ENCODE data around the gene FAM234B. TPM values are rescaled to one million over a fixed set of nuclear protein-coding genes. Genes with fewer than 3 reads are reported as not detected.

The FAM234B gene
- total RNA-seq, 1 experiment from 2014 or later = 2.7 TPM

GRCh38 chr12:13101821-13102375 is 57.7 kb downstream of the FAM234B start:
- Mint-ChIP-seq H3K4me3 (ENCODE audit: low read depth, unreplicated experiment) (peak overlapping the region; percentile 77), H3K27me3 (ENCODE audit: unreplicated experiment) (no peaks in the 10 kb centered on the region), H3K27ac (ENCODE audit: unreplicated experiment) (peak overlapping the region; percentile 96), H3K4me1 (ENCODE audit: low read depth, unreplicated experiment) (peaks cover 55% of the 10 kb centered on the region), H3K9me3 (ENCODE audit: low read depth, unreplicated experiment) (no peaks in the 10 kb centered on the region), H3K36me3 (ENCODE audit: insufficient read depth, unreplicated experiment) (peaks cover 33% of the 10 kb centered on the region)
- intact Hi-C loops (cut with micrococcal nuclease; ENCODE audit: unreplicated experiment) = loop anchor here (1.0 kb wide), 1 partner anchor 70 kb away; no protein-coding TSS in a partner anchor
- DNase-seq = peak; percentile 34
- TF ChIP-seq CTCF (IDR thresholded peaks at IDR 0.05; ENCODE audit: unreplicated experiment) = no peak
- TSS peak; percentile 54 for BruUV-seq (replicated peaks)
- CTCF ChIA-PET = interaction anchor here (2.5 kb wide), 1 partner anchor 94 kb away, joined by 14 read pairs; the partner anchor contains the start of gene EMP1

- H3K27me3 Mint-ChIP-seq (ENCODE audit: unreplicated experiment) = no peaks in the 10 kb centered on the region
- H3K9me3 Mint-ChIP-seq (ENCODE audit: low read depth, unreplicated experiment) = no peaks in the 10 kb centered on the region
- BruUV-seq (replicated peaks) = no TSS peak
- H3K4me1 Mint-ChIP-seq (ENCODE audit: low read depth, unreplicated experiment) = peaks cover 48% of the 10 kb centered on the region
- intact Hi-C loops (cut with micrococcal nuclease; ENCODE audit: unreplicated experiment) = no loop called here
- TF ChIP-seq CTCF (IDR thresholded peaks at IDR 0.05; ENCODE audit: unreplicated experiment) = no peak
- no peak for DNase-seq
- H3K27ac Mint-ChIP-seq (ENCODE audit: unreplicated experiment) = peak overlapping the region; percentile 96
- CTCF ChIA-PET = interaction anchor here (0.9 to 2.5 kb wide), 2 partner anchors 93 to 94 kb away, joined by 3 to 14 read pairs; partner anchors contain the start of gene EMP1
- H3K4me3 Mint-ChIP-seq (ENCODE audit: low read depth, unreplicated experiment) = peak overlapping the region; percentile 77
- H3K36me3 Mint-ChIP-seq (ENCODE audit: insufficient read depth, unreplicated experiment) = peaks cover 33% of the 10 kb centered on the region
Measured at GRCh38 chr12:13102461-13103195, 58.4 kb downstream of the FAM234B start.

GRCh38 chr12:13103391-13104033 is 59.3 kb downstream of the FAM234B start, which contains the start of gene GSG1:
GSG1 (minus strand) TSS chr12:13103667; CDS start chr12:13103512, 155 bp downstream.
- intact Hi-C loops (cut with micrococcal nuclease; ENCODE audit: unreplicated experiment) = no loop called here
- Mint-ChIP-seq H3K4me3 (ENCODE audit: low read depth, unreplicated experiment) (no peak within 1 kb of the TSS), H3K9me3 (ENCODE audit: low read depth, unreplicated experiment) (no peaks in the 10 kb centered on the region), H3K27me3 (ENCODE audit: unreplicated experiment) (no peaks in the 10 kb centered on the region), H3K27ac (ENCODE audit: unreplicated experiment) (peak within 1 kb of the TSS; percentile 96), H3K4me1 (ENCODE audit: low read depth, unreplicated experiment) (peaks cover 39% of the 10 kb centered on the region), H3K36me3 (ENCODE audit: insufficient read depth, unreplicated experiment) (peaks cover 26% of the 10 kb centered on the region)
- DNase-seq = no peak
- no TSS peak for BruUV-seq (replicated peaks)
- no peak for TF ChIP-seq CTCF (IDR thresholded peaks at IDR 0.05; ENCODE audit: unreplicated experiment)
- CTCF ChIA-PET = interaction anchor here (0.9 kb wide), 1 partner anchor 93 kb away, joined by 3 read pairs; the partner anchor contains the start of gene EMP1

DNA sequence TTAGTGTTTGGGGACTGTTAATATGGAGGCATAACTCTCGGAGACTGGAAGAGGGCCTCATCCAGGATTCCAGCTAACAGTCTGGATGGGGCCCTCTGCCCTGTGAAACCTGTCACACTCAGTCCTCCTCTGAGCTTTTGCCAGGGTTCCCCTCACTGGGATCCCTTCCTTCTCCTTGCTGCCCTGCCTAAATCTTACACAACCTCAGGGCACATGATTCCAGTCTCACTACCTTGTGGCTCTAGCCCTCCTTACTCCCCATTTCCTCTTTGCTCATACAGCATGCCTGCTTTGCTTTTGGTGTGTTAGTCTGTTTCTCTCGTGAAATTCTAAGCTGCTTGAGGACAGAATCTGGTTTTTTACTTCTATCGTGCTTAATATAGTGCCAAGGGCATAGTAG is 60.2 kb downstream of the FAM234B start:
- intact Hi-C loops (cut with micrococcal nuclease; ENCODE audit: unreplicated experiment) = no loop called here
- H3K4me1 Mint-ChIP-seq (ENCODE audit: low read depth, unreplicated experiment) = peaks cover 30% of the 10 kb centered on the region
- no TSS peak for BruUV-seq (replicated peaks)
- CTCF ChIA-PET = no interaction called here
- no peak overlapping the region for H3K4me3 Mint-ChIP-seq (ENCODE audit: low read depth, unreplicated experiment)
- H3K36me3 Mint-ChIP-seq (ENCODE audit: insufficient read depth, unreplicated experiment) = peaks cover 17% of the 10 kb centered on the region
- no peak for DNase-seq
- no peaks in the 10 kb centered on the region for H3K9me3 Mint-ChIP-seq (ENCODE audit: low read depth, unreplicated experiment)
- H3K27ac Mint-ChIP-seq (ENCODE audit: unreplicated experiment) = no peak overlapping the region
- no peak for TF ChIP-seq CTCF (IDR thresholded peaks at IDR 0.05; ENCODE audit: unreplicated experiment)
- no peaks in the 10 kb centered on the region for H3K27me3 Mint-ChIP-seq (ENCODE audit: unreplicated experiment)
